Fibroblast of peridontal ligament (primary cell): ENCODE data around the gene FCER2.

ENCODE experiments used
- DNase-seq: peaks from one replicate; pipeline ENCODE4 v3.0.0-alpha.2; 2010; ENCODE audit errors: extremely low read depth

FCER2 gene

GRCh38 chr19:7701049-7701653 lies 780 bp downstream of the FCER2 start:
- DNase-seq, result no peak

DNA sequence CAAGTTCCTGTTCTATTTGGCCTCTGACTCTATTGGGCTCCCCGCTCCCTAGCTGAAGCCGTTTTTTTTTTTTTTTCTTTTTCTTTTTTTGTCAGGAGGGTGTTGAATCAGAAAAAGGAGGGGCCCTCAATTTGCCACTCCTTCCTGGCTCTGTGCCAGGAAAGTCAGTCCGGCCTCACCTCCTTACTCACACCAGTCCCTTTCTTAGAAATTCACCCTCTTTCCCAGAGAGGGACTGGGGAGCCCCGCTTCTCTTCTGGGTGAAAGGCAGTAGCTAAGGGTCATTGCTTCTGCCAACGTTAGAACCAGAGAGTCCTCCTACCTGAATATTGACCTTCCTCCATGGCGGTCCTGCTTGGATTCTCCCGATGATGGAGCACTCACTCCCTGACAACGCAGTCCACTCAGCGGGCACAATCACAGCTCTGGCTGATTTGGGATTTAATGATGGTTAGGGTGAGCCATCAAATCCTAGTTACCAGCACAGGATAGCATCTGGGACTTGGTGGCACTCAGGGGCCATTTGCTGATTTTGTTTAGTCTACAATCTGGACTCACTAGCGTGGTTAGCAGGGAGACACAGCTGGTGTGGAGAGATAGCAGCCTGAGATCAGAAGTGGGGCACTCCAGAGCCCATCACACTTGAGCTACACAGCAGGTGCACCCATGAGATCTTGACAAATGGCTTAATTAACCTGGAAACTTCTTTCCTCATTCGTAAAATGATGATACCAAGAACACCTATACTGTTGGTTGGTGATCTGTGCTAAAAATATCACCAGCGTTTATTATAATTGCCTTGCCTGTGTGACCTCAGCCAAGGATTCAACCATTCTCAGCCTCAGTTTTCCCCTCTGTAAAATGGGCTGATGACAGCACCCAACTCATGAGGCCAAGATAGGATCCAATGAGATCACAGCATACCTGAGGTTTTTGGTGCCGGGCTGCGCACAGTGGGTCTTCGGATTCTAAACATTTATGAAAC lies 2.2 kb downstream of the FCER2 start:
- no peak for DNase-seq

- no peak for DNase-seq
Measured at GRCh38 chr19:7699003-7699402, 2.9 kb downstream of the FCER2 start.

GRCh38 chr19:7698583-7698982 lies 3.3 kb downstream of the FCER2 start:
- no peak for DNase-seq

DNA sequence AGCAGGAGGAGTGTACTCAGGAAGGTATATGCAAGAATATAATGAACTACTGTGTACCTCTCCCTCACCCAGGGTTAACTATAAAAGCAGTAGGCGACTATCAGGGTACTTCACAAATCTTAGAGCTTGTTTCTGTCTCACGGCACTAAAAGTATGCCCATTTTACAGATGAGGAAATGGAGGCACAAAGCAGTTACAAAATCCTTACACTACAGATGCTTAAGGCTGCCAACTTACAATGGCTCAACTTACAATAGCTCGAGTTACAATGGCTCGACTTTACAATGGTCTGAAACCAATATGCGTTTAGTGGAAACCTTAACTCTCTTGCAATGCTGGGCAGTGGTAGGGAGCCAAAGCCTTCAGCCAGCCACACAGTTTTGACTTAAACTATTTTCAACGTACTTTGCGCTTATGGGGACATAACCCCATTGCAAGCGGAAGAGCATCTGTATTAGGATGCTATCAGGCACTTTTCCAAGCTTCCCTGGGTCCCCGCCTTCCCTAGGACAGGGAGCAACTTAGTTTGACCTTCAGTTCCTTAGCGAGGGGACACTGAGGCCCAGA lies 4.1 kb downstream of the FCER2 start:
- DNase-seq, result no peak

DNA sequence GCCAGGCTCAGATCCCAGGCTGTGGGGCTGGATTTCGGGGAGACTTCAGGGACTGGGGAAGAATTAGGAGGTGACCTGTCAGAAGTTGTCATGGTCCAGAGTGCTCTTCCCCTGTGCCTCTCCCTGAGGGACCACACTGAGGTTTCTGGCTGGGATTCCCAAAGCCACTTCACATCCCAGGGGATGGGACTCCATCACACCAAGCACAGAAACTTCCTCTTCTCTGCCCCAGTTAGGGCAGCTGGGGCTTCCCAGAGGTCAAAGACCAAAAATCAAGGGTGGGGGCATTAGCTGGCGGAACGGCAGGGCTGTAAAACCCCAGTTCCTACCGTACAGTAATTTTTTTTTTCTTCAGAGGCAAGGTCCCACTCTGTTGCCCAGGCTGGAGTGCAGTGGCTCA lies 7.4 kb downstream of the FCER2 start:
- no peak for DNase-seq

DNA sequence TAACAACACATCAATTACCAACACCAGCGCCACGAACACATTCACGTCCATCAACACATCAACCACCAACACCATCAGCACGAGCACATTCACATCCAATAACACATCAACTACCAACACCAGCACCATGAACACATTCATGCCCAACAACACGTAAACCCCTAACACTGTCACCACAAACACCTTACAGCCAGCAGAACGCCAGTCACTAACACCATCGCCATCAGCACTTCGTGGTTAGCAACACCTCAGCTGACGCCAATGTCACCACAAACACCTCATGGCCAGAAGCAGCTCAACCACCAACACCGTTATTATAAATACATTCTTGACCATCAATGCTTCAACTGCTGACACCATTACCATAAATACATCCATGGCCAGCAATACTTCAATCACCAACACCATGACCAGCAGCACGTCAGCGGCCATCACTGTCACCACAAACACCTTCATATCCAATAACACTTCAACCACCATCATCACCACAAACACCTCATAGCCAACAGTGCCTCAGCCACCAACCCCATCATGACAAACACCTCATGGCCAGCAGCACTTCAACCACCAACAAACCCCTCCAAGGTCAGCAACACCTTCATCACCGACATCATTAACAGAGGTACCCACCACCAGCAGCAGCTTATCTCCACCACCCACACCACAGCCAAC lies 9.4 kb downstream of the FCER2 start:
- no peak for DNase-seq

GRCh38 chr19:7691497-7691896 lies 10.4 kb downstream of the FCER2 start:
- DNase-seq, result no peak

- no peak for DNase-seq
Measured at GRCh38 chr19:7690779-7691258, 11.1 kb downstream of the FCER2 start.

DNA sequence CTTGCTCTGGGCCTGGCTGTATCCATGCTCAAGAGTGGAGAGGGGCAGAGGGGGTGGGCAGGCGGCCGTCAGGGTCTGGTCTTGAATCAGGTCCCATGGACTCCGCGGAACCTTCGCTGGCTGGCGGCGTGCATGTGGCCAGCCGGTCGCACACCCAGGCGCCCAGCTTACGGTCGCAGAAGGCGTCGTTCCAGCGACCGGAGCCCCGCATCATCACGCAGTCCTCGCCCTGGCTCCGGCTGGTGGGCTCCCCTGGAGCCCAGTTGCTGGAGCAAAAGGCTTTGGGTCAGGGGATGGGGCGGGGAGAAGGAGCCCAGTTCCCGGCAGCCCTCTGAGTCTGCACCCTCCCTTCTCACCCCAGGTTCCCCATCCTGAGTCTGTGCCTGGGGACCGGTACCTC lies 12.8 kb downstream of the FCER2 start:
- no peak for DNase-seq

- DNase-seq, result no peak
Measured at GRCh38 chr19:7687177-7687576, 14.8 kb downstream of the FCER2 start.

- DNase-seq, result no peak
Measured at GRCh38 chr19:7685546-7686445, 16.1 kb downstream of the FCER2 start.

- DNase-seq, result no peak
Measured at GRCh38 chr19:7682175-7682855, 19.6 kb downstream of the FCER2 start.

GRCh38 chr19:7681340-7682174 lies 20.4 kb downstream of the FCER2 start:
- peak; percentile 68 for DNase-seq

DNA sequence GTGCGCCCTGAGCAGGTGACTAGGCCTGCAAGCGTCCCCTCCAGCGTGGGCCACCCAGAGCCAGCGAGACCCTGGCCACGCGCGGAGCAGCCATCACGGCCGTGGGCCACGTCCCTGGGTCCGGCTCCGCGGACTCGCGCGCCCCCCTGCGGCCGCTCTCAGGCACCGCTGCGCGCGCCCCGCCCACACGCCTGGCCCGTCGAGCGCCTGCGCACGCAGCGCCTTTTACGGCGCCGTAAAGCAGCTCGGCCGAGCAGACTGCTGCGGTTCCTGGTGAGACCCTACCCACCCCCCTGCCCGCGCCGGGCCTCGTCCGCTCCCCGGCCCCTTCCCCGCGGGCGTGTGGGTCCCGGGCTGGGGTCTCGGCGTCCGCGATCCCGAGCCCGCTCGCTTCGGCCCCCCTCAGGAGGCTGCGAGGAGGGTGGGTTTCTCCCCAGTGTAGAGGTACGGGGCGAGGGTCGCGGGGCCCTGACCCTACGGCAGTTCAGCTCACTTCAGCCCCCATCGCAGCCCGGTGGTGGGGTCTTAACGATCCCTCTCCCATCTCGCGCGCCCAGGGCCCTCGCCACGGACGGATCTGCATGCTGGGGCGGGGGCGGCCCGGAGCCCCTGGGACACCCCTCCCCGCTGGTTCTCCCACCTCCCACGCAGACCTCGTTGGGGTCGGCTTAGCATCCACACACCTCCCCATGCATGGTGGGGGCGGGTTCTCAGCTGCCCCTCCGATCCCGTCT lies 21.2 kb downstream of the FCER2 start, which contains the start of gene TRAPPC5:
Gene TRAPPC5, plus strand, starts transcription at position 228 of the 734 bp plus-strand sequence. CDS start 1,421 bp downstream, outside the sequence.
- peak; percentile 59 for DNase-seq

- no peak for DNase-seq
Measured at GRCh38 chr19:7679771-7680605, 21.9 kb downstream of the FCER2 start.

GRCh38 chr19:7678971-7679751 lies 22.8 kb downstream of the FCER2 start:
- no peak for DNase-seq
